GM21786 (cell line): ENCODE measurements around the gene LRRC59.
"Not testable (repeated sequence)": the region's sequence is repeated elsewhere in the genome, so short reads cannot be mapped to it uniquely, and the experiment has no call there.

ENCODE experiments used
- ATAC-seq: cut with Tn5 transposase; IDR thresholded peaks from one replicate; pipeline ENCODE4 v1.9.1; 2021; ENCODE audit not compliant: unreplicated experiment

The LRRC59 gene

GRCh38 chr17:50348522-50349242 is 48.6 kb downstream of the LRRC59 start:
- no peak for ATAC-seq

GRCh38 chr17:50347894-50348291 is 49.4 kb downstream of the LRRC59 start:
- no peak for ATAC-seq

DNA sequence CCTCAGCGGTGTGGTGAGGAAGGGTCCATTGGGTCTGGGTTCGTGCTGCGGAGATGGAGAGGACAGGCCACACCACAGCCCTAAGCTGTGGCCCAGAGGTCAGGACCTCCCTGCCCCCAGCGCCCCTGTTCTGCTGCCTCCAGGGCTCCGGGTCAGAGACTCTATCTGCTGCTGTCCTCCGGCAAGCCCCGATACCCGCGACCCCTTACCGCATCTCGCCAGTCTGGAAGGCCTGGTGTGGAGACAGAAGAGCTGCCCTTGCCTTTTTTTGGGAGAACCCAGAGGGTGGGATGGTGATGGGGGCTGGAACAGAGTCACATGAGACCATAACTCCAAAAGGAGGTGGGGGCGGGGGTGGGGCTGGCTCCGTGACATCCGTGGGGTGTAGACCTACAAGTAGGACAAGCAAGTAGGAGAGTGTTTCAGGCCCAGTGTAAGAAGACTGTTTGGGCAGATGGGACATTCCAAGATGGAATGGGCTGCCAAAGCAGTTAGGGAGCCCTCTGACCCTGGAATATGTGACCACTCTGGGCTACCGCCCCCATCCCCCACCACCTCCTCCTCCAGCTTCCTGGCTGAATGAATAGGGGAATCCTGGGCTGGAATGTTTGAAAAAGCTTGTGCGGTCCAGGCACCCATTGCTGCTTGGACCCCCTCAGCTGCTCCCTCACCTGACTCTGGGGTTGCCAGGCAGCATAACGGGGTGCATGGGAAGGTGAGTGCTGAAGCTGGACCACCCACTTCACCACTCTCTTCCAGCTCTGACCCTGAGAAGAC is 50.0 kb downstream of the LRRC59 start:
- no peak for ATAC-seq

- peak; percentile 57 for ATAC-seq
Observed at GRCh38 chr17:50346313-50347116, 50.8 kb downstream of the LRRC59 start.

DNA sequence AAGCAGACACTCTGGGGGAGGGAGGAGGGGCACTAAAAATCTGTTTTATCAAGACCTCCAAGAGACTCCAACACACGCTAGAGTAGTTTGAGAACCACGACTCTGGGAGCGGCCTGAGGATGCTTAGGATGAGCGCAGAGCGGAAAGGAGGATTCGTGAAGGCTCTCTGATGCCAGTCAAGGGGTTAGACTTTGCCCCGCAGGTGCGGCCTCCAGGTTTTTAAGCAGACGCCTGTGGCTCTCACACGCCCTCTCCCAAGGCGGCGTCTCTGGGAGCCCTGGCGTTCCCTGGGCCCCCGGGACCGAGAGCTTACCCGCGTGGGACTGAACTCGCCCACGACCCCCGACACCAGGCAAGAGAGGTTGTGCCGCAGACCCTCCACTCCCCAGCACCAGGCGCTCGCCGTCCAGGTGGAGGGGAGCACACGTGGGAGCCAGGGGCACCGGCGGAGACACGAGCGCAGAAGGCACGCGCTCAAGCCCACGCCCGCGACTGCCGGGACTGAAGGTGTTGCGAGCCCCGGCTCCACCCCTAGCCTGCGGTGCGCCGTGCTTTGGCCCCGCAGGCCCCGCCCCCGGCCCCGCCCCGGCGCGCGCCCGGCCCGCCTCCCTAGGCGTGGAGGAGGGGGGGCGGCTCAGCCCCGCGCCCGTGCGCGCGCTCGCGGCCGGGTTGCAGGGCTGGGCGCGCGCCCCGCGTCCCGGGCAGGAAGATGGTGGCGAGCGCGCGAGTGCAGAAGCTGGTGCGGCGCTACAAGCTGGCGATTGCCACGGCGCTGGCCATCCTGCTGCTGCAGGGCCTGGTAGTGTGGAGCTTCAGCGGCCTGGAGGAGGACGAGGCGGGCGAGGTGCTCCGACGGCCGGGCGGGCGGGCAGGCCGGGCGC is 51.7 kb downstream of the LRRC59 start, which contains the start of gene XYLT2:
Gene XYLT2 (plus strand): TSS at position 695 of the 881 bp plus-strand sequence. CDS start 15 bp downstream, at position 710.
- peak; percentile 76 for ATAC-seq

DNA sequence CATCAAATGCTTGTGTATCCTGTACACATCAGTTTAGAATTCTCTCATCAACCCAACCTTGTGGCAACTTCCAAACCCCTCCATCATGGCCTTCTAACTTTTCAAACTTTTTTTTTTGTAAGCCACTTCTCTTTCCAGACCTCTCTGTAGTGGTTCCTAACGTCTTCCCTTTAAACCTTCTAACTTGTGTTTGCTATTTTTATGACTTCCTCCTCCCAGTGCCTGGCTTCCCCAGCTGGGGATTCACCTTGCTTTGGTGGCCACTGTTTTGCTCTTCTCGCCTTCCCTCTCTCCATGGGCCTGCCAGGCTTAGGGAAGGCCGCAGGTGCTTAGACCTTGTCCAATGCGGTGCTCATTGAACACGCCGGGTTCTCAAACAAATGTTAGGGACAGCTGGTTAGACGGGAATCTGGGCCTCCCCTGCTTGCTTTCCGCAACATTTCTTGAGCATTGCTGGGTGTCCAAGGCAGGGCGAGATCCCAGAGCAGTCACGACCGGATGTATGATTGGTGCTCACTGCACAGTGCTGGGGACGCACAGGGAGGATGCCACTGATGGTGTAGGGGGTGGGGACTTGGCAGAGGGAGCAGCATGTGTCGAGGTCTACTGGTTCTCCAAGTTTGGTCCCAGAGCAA is 52.5 kb downstream of the LRRC59 start:
- ATAC-seq, result no peak

GRCh38 chr17:50339381-50339780 is 57.9 kb downstream of the LRRC59 start:
- ATAC-seq, result no peak

DNA sequence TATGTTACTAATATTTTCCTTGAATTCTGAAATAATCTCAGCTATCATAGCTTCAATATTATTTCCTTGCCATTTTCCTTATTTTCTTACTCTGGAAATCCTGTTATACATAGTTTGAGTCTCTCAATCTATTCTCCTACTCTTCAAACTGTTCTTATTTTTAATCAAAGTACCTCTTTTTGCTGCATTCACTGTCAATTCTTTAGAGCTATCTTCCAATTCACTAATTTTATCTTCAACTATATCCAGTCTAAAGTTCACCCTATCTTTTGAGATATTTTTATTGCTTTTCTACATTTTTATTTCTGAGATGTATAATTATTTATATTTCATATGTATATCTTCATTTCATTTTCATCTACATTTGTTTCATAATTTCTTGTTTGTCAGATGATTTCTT is 58.7 kb downstream of the LRRC59 start:
- no peak for ATAC-seq

DNA sequence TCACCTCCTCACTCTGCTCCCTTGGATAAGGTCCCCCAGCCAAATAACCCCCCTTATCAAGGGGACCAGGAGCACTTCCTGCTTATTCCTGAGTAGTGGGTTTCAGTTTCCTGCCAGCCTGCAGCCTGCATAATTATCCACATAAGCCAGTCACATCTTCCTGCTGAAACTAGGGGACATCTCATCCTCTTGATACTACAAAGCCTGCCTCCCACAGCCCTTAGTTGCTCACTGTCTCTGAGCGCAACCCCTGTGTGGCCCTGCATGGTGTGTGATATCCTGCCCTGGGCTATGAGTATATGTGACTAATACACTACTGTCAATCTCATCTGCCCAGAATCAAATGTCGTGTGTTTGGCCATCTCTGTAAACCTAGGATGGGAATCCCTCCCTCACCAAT is 59.4 kb downstream of the LRRC59 start:
- ATAC-seq, result no peak

DNA sequence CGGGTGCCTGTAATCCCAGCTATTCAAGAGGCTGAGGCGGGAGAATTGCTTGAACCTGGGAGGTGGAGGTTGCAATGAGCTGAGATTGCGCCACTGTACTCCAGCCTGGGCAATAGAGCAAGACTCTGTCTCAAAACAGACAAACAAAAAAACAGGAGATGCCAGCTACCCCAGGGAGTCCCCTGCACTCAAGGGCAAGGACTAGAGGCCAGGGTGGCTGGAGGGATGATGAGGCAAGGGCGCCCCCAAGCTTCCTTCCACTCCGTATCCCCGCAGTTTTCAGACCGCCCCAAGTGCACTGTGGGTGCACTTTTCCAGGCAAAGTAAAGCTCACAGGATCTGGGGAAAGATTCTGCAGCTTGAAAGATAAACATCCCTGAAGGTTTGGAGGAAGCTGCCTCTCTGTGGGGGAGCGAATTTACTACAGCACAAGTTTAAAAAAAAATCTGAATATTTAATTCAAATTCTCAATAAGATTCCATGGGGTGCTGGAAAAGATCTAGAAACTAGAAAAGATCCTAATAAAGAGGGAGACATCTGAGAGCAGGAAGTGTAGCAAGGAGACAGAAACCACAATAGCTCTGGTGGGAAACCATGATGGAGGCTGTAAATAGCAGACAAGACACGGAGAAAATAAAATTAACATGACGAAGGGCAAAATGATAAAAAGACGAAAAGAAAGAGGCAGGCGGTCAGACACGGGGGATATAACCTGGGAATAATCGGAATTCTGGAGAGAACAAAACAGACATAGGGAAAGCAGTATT is 63.8 kb downstream of the LRRC59 start:
- ATAC-seq, result not testable (repeated sequence)

DNA sequence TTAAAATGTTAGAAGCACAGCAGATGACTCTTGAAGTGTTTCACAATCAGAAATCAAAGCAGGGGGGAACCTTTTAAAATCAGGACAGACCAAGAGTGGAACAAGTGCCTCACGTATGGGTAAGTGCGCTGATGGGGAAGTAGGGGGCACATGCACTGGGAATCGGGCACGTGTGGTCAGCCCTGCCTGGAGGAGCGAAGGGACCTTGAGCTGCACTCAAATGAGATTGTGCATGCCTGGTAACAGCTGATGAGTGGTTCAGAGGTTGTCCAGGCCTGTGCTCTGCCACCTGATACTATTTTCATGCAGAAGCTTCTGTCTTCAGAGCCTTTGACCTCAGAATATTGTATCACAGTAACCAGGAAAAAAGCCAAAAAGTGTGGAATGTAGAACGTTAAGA is 65.1 kb downstream of the LRRC59 start:
- ATAC-seq, result no peak
